ENCODE data around the gene KIRREL2.

GRCh38 chr19:35845215-35846037 is 11.3 kb upstream of the KIRREL2 start:
- TF ChIP-seq EZH2phosphoT487 (IDR thresholded peaks at IDR 0.05; ENCODE audit: borderline replicate concordance, low read length) = no peak
- TF ChIP-seq CTCF (conservative IDR thresholded peaks at IDR 0.05; ENCODE audit: low read depth, low read length) = no peak
- TF ChIP-seq EZH2 (IDR thresholded peaks at IDR 0.05; ENCODE audit: low read length, unreplicated experiment) = no peak

All from PC-3 (cell line).